Endodermal cell (in vitro differentiated cells): ENCODE measurements around the gene PRKCZ. TPM values are rescaled to one million over a fixed set of nuclear protein-coding genes. Genes with fewer than 3 reads are reported as not detected.

Experiments used
- DNase-seq: peaks from one replicate; pipeline ENCODE4 v3.0.0-alpha.2; 2017
- H3K27ac ChIP-seq: 2 replicates; pipeline ENCODE4 v1.5.1; 2013; ENCODE audit warnings: mild to moderate bottlenecking, low read depth, low read length, moderate library complexity
- H3K27me3 ChIP-seq: 2 replicates; pipeline ENCODE4 v1.6.1; 2013; ENCODE audit warnings: mild to moderate bottlenecking, low read length, moderate library complexity; ENCODE audit not compliant: insufficient read depth, control insufficient read depth, poor library complexity, severe bottlenecking
- H3K36me3 ChIP-seq: 2 replicates; pipeline ENCODE4 v1.7.0; 2013; ENCODE audit warnings: mild to moderate bottlenecking, low read length, moderate library complexity; ENCODE audit not compliant: control insufficient read depth, insufficient read depth
- H3K4me1 ChIP-seq: one replicate; pipeline ENCODE4 v1.7.0; 2013; ENCODE audit warnings: low read length; ENCODE audit not compliant: control insufficient read depth, insufficient read depth
- H3K4me3 ChIP-seq: 2 replicates; pipeline ENCODE4 v1.5.1; 2013; ENCODE audit warnings: mild to moderate bottlenecking, low read length, moderate library complexity
- H3K9ac ChIP-seq: 2 replicates; pipeline ENCODE4 v1.6.1; 2013; ENCODE audit warnings: mild to moderate bottlenecking, low read length, moderate library complexity; ENCODE audit not compliant: poor library complexity, severe bottlenecking; ENCODE audit errors: extremely low read depth
- H3K9me3 ChIP-seq: 2 replicates; pipeline ENCODE4 v1.6.1; 2013; ENCODE audit warnings: mild to moderate bottlenecking, low read length, moderate library complexity; ENCODE audit not compliant: control insufficient read depth
- H3K27ac Mint-ChIP-seq: 2 replicates; pipeline ENCODE4 v1.8.0; 2020; ENCODE audit warnings: mixed read lengths
- H3K27me3 Mint-ChIP-seq: 2 replicates; pipeline ENCODE4 v1.8.0; 2021; ENCODE audit warnings: mild to moderate bottlenecking, mixed read lengths; ENCODE audit not compliant: insufficient read depth
- H3K36me3 Mint-ChIP-seq: 2 replicates; pipeline ENCODE4 v1.8.0; 2020; ENCODE audit warnings: low read depth, mixed read lengths
- H3K4me1 Mint-ChIP-seq: 2 replicates; pipeline ENCODE4 v1.8.0; 2020; ENCODE audit warnings: mixed read lengths
- H3K4me3 Mint-ChIP-seq: 2 replicates; pipeline ENCODE4 v1.8.0; 2020; ENCODE audit warnings: mild to moderate bottlenecking, moderate library complexity, mixed read lengths
- H3K9me3 Mint-ChIP-seq: 2 replicates; pipeline ENCODE4 v1.8.0; 2020; ENCODE audit warnings: mild to moderate bottlenecking, mixed read lengths
- WGBS, 2 experiments: methylation state at CpG; one replicate each; pipeline versions ENCODE4 v1.1.5 to v1.1.7; 2013; ENCODE audit warnings: missing lambda C conversion rate in 2 of 2, mixed read lengths in 1 of 2; ENCODE audit not compliant: insufficient coverage in 1 of 2, insufficient read length in 1 of 2; 5-methylcytosine and 5-hydroxymethylcytosine counted together
- total RNA-seq, 2 donors: library from RNA; stranded (reverse); fragmentation: NEBNext Ultra II Directional in 1 of 2; extraction: Animal tissue kit (Norgen Biotek cat#: 25700) in 1 of 2; gene quantifications; 2 replicates in 1 of 2; 3 replicates in 1 of 2; pipeline ENCODE4 v1.2.1, GENCODE V29; 2021
- TF ChIP-seq, protein P1 (sequence below): fragments of 200-600 bp; sonication (generic); conservative IDR thresholded peaks from 2 replicates; pipeline ENCODE4 v1.5.0; 2021; ENCODE audit warnings: antibody characterized with exemption, mild to moderate bottlenecking

PRKCZ gene
- total RNA-seq, 2 donors from 2014 or later = 49.9 to 68.5 TPM

- Histone ChIP-seq H3K9me3 (no peaks in the 10 kb centered on the region), H3K27ac (no peak overlapping the region), H3K9ac (no peak overlapping the region), H3K27me3 (no peaks in the 10 kb centered on the region), H3K36me3 (peaks cover 5% of the 10 kb centered on the region), H3K4me1 (no peaks in the 10 kb centered on the region), H3K4me3 (no peak overlapping the region)
- no peaks in the 10 kb centered on the region for H3K4me1 Mint-ChIP-seq
- 82 to 91% methylated on average over 24 to 33 of the region's 33 CpGs for WGBS, 2 experiments
- no peaks in the 10 kb centered on the region for H3K36me3 Mint-ChIP-seq
- H3K27ac Mint-ChIP-seq = no peak overlapping the region
- TF ChIP-seq, protein P1, sequence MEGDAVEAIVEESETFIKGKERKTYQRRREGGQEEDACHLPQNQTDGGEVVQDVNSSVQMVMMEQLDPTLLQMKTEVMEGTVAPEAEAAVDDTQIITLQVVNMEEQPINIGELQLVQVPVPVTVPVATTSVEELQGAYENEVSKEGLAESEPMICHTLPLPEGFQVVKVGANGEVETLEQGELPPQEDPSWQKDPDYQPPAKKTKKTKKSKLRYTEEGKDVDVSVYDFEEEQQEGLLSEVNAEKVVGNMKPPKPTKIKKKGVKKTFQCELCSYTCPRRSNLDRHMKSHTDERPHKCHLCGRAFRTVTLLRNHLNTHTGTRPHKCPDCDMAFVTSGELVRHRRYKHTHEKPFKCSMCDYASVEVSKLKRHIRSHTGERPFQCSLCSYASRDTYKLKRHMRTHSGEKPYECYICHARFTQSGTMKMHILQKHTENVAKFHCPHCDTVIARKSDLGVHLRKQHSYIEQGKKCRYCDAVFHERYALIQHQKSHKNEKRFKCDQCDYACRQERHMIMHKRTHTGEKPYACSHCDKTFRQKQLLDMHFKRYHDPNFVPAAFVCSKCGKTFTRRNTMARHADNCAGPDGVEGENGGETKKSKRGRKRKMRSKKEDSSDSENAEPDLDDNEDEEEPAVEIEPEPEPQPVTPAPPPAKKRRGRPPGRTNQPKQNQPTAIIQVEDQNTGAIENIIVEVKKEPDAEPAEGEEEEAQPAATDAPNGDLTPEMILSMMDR = peak; percentile 79
- H3K27me3 Mint-ChIP-seq = no peaks in the 10 kb centered on the region
- H3K4me3 Mint-ChIP-seq = no peak overlapping the region
- peak; percentile 92 for DNase-seq
- no peaks in the 10 kb centered on the region for H3K9me3 Mint-ChIP-seq
Observed at GRCh38 chr1:2108213-2108876, 58.1 kb downstream of the PRKCZ start.

DNA sequence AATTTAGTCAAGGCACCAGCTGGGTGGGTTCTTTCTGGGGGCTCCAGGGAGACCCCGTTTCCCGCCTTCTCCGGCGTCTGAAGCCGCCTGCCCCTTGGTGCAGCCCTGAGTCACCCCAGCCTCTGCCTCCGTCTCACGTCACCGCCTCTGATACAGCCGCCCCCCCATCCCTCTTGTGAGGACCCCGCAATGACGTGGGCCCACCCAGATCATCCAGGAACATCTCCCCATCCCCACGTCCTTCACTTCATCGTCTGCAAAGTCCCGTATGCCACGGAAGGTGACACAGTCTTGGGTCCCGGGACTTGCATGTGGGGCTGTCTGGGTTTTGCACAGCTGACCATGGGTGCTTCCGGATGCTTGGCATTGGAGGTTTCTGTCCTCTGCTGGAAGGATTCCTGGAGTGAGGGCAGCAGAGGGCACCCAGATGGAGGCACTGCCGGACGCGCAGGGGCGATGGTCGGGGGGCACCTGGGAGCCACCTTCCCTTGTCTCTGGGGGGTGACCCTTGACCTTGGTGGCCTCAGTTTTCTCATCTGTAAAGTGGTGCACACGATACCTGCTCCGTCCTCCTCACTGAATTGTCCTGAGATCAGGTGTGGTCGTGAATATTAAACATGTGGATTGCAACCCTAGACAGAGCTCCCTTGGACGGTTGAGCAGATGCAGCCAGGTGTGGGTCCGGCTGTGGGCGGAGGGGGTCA, 58.8 kb downstream of the PRKCZ start:
- Mint-ChIP-seq H3K4me1 (no peaks in the 10 kb centered on the region), H3K4me3 (no peak overlapping the region), H3K27me3 (no peaks in the 10 kb centered on the region), H3K36me3 (peaks cover 3% of the 10 kb centered on the region), H3K27ac (no peak overlapping the region), H3K9me3 (no peaks in the 10 kb centered on the region)
- Histone ChIP-seq H3K27ac (no peak overlapping the region), H3K4me1 (no peaks in the 10 kb centered on the region), H3K27me3 (no peaks in the 10 kb centered on the region), H3K36me3 (peaks cover 5% of the 10 kb centered on the region), H3K4me3 (no peak overlapping the region), H3K9ac (no peak overlapping the region), H3K9me3 (no peaks in the 10 kb centered on the region)
- WGBS, 2 experiments = 81 to 84% methylated on average over 25 to 28 of the region's 28 CpGs
- no peak for DNase-seq
- TF ChIP-seq, protein P1 = no peak

- Mint-ChIP-seq H3K9me3 (no peaks in the 10 kb centered on the region), H3K4me1 (no peaks in the 10 kb centered on the region), H3K27me3 (no peaks in the 10 kb centered on the region), H3K27ac (no peak overlapping the region), H3K4me3 (no peak overlapping the region), H3K36me3 (peaks cover 5% of the 10 kb centered on the region)
- no peaks in the 10 kb centered on the region for H3K4me1 ChIP-seq
- H3K27ac ChIP-seq = no peak overlapping the region
- H3K27me3 ChIP-seq = no peaks in the 10 kb centered on the region
- H3K9me3 ChIP-seq = no peaks in the 10 kb centered on the region
- H3K36me3 ChIP-seq = peaks cover 5% of the 10 kb centered on the region
- DNase-seq = no peak
- 86 to 91% methylated on average over 14 to 24 of the region's 24 CpGs for WGBS, 2 experiments
- no peak overlapping the region for H3K9ac ChIP-seq
- no peak overlapping the region for H3K4me3 ChIP-seq
- TF ChIP-seq, protein P1 = no peak
Observed at GRCh38 chr1:2109581-2110021, 59.4 kb downstream of the PRKCZ start.
